Left renal cortex interstitium (tissue), 4 donors: ENCODE results near the gene DNAJC28. TPM values are rescaled to one million over a fixed set of nuclear protein-coding genes. Genes with fewer than 3 reads are reported as not detected.
"Not testable (repeated sequence)": the region's sequence is repeated elsewhere in the genome, so short reads cannot be mapped to it uniquely, and the experiment has no call there.

Experiments
- DNase-seq, 4 donors: peaks; one replicate each; pipeline ENCODE4 v3.0.0-alpha.2; 2013; ENCODE audit warnings: low read depth in 4 of 4, low spot score in 2 of 4, missing footprints in 1 of 4
- polyA plus RNA-seq, 4 donors: library from polyadenylated mRNA; unstranded; fragments of 120-200 nt; gene quantifications; one replicate each; pipeline ENCODE4 v1.2.1, GENCODE V29; 2013; ENCODE audit not compliant: insufficient read length in 4 of 4

Gene DNAJC28
- polyA plus RNA-seq, 4 donors, result 4.3 to 6.1 (median 5.6) TPM

DNA sequence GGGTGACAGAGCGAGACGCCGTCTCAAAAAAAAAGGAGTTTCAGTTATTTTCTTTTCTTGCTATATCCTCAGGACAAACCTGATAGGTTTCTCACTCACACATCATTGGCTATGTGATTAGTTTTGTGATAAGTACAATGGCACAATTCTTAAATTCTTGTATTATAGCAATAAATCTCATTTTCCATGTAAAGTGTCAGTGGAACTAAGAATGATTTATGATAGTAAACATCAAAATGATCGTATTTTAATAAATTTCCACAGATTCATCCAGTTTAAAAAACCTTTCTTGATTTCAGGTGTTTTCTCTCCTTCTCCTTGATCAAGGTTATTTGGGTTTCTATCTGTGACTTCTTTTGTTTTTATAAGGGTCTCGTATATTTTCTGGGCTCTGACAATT, 3.5 kb downstream of the DNAJC28 start:
- no peak for DNase-seq

- no peak for DNase-seq
These were observed 10.1 kb downstream of the DNAJC28 start for GRCh38 chr21:33481314-33481943.

DNA sequence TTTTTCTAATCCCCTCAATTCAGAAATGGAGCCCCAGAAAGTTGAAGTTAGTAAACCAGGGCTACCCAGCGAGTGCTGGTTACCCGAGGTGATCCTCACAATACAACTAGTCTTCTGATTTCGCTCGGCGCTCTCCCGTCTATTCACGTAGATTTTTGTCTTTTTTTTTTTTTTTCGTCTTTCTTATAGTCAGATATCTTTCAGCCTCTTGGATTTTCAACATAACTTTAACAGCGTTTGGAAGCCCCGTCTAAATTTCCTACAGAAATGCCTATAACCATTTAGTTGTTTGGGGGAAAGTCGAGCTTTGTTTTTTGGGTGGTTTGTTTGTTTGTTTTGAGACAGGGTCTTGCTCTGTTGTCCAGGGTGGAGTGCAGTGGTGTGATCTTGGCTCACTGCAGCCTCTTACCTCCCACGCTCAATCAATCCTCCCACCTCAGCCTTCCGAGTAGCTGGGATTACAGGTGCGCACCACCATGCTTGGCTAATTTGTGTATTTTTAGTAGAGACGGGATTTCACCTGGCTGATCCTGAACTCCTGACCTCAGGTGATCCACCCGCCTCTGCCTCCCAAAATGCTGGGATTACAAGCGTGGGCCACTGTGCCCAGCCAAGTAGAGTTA, 10.9 kb downstream of the DNAJC28 start:
- no peak for DNase-seq

DNA sequence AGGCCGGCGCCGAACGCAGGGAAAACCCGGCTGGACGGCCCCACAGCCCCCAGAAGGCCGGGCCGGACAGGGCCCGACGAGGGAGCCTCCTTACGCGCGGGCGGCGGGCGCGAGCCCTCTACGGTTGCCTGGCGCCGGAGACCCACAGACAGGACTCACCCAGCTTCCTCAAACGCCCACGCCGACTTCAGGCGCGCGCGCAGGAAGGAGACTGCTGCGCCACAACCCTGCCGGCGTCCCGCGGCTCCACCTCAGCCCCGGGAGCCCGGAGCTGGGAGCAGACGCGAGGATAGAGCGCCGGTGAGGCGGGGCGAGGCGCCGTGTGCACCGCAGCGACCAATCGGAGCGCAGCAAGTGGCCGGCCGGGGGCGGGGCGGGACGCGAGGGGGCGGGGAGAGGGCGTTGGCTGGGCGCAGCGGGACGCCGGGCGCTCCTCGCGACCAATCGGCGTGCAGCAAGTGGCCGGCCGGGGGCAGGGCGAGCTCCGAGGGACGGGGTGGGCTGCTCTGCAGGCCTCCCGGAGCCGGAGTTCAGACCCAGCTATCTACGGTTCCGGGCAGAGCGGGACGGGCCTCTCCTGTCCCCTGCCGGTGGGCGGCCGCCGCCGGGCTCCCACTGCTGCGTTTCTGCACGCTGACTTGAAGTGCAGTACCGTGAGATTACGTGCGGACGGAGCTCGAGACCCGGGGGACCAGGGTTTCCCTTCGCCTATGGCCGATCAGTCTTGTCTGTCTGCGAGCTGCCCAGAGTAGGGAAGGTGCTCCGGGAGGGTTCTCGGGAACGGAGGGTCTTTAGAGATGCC, 11.6 kb downstream of the DNAJC28 start, which contains the start of gene TMEM50B:
TSS of gene TMEM50B (minus strand) at position 296 of the 802 bp plus-strand sequence. CDS start 11,089 bp downstream, outside the sequence.
- DNase-seq, result peak; percentile 65 to 89 (median 84)

DNA sequence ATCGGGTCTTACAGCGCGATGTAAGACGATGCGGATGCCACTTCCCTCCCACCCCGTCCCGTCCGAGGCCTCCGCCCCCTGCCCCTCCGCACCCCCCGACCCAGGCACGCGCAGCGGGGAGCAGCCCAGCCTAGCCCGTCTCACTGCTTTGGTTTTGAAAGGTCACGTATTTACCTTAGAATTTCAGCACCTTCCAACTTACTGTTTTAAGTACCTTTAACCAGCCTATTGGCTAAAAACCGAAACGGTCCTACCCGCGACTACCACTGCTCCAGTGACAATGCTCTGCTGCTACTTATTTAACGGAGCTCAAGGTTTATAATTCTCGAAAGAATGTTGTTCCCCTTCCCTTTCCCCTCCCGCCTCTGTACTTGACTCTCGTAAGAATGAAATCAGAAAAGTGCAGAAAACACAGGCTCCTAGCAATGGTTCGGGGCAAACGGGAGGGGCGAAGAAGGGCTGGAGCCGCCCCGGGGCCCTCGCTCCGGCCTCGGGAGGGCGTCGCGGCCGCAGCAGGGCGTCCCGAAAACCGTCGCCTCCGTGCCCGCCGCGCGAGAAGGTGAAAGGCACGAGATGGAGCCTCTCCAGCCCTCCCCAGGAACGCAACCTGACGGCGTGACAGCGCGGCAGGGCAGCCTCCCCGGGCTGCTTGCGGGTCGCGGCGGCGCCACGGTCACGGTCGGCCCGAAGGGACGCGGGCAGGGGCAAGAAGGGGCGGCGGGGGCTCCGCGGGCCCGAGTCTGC, 12.4 kb downstream of the DNAJC28 start:
- peak in 3 of 4 donors; percentile 34 to 47 (median 35) for DNase-seq

DNA sequence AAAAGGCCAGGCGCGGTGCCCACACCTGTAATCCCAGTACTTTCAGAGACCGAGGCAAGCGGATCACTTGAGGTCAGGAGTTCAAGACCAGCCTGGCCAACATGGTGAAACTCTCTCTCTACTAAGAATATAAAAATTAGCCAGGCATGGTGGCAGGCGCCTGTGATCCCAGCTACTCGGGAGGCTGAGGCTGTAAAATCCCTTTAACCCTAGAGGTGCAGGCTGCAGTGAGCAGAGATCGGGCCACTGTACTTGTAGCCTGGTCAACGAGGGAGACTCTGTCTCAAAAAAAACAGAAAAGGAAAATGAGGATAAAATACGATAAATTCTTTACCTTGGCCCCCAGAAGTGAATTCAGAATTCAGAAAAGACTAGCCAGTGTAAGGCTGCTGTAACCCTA, 13.3 kb downstream of the DNAJC28 start:
- DNase-seq, result no peak

DNA sequence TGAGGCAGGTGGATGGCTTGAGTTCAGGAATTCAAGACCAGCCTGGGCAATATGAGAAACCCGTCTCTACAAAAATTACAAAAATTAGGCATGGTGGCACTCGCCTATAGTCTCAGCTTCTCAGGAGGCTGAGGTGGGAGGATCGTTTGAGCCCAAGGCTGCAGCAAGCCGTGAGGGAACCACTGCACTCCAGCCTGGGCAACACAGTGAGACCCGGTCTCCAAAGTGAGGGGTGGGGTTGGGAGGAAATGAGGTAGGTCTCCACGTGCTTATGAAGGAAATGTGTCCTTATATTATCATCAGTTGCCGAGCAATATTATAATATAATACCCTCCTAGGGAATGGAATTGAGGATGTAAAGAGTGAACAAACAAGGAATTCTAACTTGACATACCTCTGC, 14.4 kb downstream of the DNAJC28 start:
- no peak for DNase-seq

DNA sequence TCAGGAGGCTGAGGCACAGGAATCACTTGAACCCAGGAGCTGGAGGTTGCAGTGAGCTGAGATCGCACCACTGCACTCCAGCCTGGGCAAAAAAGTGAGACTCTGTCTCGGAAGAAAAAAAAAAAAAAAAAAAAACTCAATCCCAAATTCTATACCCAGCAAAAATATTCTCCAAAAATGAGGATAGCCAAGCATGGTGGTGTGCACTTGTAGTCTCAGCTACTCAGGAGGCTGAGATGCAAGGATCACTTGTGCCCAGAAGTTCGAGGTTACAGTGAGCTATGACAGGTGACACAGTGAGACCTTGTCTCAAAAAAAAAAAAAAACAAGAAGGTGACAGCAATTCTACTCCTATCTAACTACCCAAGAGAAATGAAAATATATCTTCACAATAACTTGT, 18.2 kb downstream of the DNAJC28 start:
- no peak for DNase-seq

DNA sequence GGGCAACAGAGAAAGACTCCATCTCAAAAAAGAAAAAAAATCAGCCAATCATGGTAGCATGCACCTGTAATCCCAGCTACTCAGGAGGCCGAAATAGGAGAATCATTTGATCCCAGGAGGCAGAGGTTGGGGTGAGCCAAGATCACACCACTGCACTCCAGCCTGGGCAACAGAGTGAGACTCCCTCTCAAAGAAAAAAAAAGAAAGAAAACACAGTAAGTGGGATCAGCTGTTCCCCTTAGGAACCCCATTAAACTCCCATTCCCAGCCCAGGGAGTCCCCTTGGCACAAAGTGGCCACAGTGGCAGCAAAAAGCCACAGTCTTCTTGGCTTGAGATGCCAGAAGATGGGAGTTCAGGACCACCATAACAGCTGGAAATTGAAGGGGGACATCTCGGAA, 20.8 kb downstream of the DNAJC28 start:
- no peak for DNase-seq

DNA sequence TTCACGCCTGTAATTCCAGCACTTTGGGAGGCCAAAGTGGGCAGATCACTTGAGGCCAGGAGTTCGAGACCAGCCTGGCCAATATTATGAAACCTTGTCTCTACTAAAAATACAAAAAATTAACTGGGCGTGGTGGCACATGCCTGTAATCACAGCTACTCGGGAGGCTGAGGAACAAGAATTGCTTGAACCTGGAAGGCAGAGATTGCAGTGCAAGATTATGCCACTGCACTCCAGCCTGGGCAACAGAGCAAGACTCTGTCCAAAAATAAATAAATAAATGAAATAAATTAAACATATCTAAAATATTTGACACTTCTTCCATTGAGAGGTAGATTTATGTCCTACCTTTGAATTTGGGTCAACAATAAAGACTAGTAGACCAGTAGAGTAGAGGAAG, 22.3 kb downstream of the DNAJC28 start:
- DNase-seq, result not testable (repeated sequence)

GRCh38 chr21:33461538-33462250, 29.8 kb downstream of the DNAJC28 start:
- DNase-seq, result no peak

DNA sequence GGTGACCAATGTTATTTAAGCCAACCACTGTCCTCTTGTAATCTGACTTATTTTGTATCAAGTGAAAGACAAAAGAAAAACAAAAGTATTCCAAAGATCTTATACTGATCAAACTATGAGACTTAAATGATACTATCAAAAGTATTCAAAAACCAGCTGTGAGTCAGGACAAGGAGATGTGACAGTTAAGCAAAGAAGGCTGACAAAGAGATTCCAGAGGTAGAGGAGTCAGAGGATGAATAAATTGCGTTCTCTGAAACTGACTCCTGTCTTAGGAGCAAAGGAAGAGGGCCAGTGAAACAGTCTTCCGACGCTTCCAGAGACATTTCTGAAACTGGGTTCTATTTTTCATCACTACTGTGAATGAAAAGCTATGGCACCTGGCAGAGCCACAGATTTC, 32.7 kb downstream of the DNAJC28 start:
- no peak for DNase-seq

GRCh38 chr21:33455686-33456446, 35.6 kb downstream of the DNAJC28 start:
- DNase-seq, result no peak

DNA sequence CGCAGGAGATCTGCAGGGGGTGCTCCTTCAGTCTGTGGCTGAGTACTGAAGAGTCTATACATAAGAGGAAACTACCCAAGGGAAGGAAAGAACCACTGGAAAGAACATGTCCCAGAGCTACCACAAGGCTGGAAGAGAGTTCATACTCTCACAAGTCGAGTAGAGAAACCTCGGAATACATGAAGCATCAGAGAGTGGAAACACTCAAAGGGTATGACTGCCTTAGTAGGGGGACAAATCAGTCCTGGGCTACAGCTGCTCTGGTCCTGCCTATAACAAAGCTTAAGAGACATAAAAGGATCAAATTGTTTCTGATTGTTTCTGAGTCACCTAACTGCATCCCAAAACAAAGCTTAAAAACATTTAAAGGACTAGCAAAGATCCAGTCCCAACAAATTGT, 39.2 kb downstream of the DNAJC28 start:
- DNase-seq, result no peak

DNA sequence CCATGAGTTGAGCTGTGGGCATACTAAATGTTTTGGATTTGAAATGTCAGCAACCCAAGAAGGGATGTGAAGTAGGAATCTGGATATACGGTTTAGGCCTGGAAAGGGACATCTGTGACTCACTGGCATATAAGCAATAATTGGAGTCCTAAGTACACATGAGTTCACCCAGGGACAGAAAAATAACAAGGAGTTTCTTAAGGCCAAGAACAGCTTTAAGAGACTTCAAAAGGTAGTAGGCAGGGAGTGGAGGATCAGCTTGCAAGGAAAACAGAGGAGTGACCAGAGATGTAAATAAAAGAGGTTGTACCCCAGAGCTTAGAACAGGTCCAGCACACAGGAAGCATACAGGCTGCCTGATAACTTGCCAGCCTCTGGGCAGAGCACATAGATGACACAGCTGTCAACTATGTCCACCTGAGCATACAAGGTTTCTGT, 39.9 kb downstream of the DNAJC28 start:
- DNase-seq, result peak in 1 of 4 donors; percentile 21

DNA sequence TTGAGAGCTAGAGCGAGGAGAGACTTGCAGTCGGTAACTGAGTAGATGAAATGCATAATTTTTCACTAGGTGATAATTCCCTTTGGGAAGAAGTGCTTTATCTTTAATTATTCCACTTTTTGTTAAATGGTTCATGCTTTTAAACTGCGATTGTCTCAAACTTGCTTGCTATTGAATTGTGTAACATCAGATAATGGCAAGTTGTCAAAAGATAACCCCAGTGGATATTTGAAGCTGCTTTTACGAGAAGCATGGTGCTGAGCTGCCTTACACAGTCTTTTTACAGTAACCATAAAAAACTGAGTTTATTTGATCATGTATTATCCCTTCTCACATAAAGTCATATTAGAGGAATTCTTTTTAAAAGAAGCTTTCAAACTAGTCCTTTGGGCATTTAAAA, 41.9 kb downstream of the DNAJC28 start:
- DNase-seq, result no peak

GRCh38 chr21:33446620-33447019, 44.9 kb downstream of the DNAJC28 start:
- DNase-seq, result not testable (repeated sequence)

- DNase-seq, result no peak
These were observed 47.0 kb downstream of the DNAJC28 start for GRCh38 chr21:33444499-33444898.

DNA sequence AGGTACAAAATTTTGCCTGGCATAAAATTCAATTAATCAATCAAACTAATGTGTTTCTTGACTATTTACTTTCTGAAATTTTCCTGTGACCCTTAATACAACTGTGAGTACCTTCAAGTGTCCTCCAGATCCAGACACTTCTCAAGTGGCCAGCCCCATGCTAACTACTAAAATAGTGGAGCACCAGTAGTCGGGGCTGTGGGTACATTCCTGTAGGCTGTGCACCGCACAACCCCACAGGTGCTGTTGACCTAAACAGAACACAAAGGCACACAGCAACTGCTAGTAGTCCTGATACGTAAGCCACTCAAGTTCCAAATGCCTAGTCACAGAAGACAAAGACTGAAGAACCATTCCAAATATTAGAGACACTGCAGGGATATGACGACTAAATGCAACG, 48.3 kb downstream of the DNAJC28 start:
- DNase-seq, result no peak
